Mucosa of stomach (tissue), 1 donor: Measurements from ENCODE around the gene MYO9B.

Experiments used
- H3K27me3 ChIP-seq: one replicate; pipeline ENCODE4 v1.7.0; 2013; ENCODE audit warnings: mild to moderate bottlenecking, low read length; ENCODE audit not compliant: control insufficient read depth, insufficient read depth
- H3K36me3 ChIP-seq: one replicate; pipeline ENCODE4 v1.7.0; 2013; ENCODE audit warnings: low read length; ENCODE audit not compliant: control insufficient read depth, insufficient read depth
- H3K4me1 ChIP-seq: one replicate; pipeline ENCODE4 v1.7.0; 2013; ENCODE audit warnings: mild to moderate bottlenecking, low read length; ENCODE audit not compliant: control insufficient read depth, insufficient read depth
- H3K4me3 ChIP-seq: one replicate; pipeline ENCODE4 v1.7.0; 2013; ENCODE audit warnings: low read length
- H3K9ac ChIP-seq: one replicate; pipeline ENCODE4 v1.7.0; 2013; ENCODE audit warnings: mild to moderate bottlenecking, low read length, moderate library complexity
- H3K9me3 ChIP-seq: one replicate; pipeline ENCODE4 v1.7.0; 2013; ENCODE audit warnings: mild to moderate bottlenecking, low read length, moderate library complexity; ENCODE audit not compliant: control insufficient read depth
- donor health status: Pancreatic carcinoma.

Gene MYO9B

DNA sequence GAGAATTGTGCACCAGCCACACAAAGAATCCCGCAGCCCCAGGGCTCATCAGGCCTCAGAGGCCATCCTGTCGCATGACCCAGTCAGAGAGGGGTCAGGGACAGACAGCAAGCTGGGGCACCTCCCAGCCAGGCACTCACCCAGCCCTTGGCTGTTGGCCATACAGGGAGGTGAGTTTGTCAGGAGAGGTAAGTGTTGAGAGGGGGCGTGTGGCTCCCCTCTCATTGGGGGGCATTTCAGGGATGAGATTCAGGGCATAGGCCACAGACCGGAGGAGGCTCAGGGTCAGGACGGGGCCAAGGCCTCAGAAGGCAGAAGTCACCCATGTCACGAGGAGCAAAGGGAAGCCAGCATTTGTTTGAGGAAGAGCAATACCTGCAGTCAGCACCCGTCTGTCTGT, 37.1 kb downstream of the MYO9B start:
- no peak overlapping the region for H3K4me3 ChIP-seq
- H3K36me3 ChIP-seq: no peaks in the 10 kb centered on the region
- no peak overlapping the region for H3K9ac ChIP-seq
- H3K9me3 ChIP-seq: no peaks in the 10 kb centered on the region
- peaks cover 23% of the 10 kb centered on the region for H3K4me1 ChIP-seq
- no peaks in the 10 kb centered on the region for H3K27me3 ChIP-seq

DNA sequence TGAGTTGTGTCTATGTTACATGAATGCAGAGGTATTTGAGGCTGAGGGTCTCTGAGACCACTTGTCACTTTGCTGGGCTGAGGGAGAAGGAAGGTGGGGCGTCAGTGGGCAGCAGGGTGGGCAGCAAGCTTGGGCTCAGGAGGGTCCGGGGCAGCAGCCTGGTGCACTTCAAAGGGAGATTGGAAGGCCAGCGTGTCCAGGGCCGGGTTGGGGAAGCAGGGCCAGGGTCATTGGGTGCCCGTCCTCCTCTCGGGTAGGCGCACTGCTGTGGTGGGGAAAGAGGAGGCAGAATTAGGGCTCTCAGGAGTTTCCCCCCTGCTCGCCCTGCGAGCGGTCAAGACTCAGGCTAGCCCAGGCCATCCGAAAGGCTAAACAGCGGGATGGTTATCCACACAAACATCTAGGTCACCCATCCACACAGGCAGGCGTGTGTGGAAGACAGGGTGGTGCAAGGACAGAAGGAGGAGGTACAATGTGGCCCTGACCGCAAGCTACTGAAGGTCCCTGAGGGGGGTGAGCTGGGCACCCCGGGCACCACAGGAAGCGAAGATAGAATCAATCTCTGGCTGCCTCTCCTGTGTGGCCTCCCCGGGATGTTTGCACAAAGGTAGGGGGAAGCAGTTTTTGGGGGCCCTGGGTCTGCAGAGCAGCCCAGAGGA, 37.7 kb downstream of the MYO9B start:
- Histone ChIP-seq H3K27me3 (no peaks in the 10 kb centered on the region), H3K9ac (no peak overlapping the region), H3K36me3 (no peaks in the 10 kb centered on the region), H3K9me3 (no peaks in the 10 kb centered on the region), H3K4me1 (peaks cover 18% of the 10 kb centered on the region), H3K4me3 (no peak overlapping the region)

DNA sequence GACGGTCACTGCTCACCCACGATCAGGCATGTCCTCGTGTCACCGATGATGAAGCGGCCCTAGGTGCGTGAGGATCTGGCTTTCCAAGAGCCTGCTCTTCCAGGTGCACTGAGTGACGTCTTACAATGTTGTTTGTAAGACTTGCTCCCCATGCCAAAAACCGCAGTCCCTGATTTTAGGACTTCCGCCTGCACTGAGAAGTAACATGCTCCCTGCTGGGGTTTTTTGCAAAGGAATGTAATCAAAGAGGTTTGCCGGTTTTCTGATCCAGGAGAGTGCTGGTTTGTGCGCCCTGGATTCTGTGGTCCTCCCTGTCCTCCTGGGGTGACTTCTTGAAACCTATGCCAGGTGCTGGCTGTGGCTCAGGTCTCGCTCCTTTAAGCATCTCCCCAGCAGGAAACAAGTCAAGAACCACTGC, 38.8 kb downstream of the MYO9B start:
- Histone ChIP-seq H3K36me3 (no peaks in the 10 kb centered on the region), H3K4me3 (no peak overlapping the region), H3K9me3 (no peaks in the 10 kb centered on the region), H3K27me3 (no peaks in the 10 kb centered on the region), H3K9ac (no peak overlapping the region), H3K4me1 (peaks cover 16% of the 10 kb centered on the region)

DNA sequence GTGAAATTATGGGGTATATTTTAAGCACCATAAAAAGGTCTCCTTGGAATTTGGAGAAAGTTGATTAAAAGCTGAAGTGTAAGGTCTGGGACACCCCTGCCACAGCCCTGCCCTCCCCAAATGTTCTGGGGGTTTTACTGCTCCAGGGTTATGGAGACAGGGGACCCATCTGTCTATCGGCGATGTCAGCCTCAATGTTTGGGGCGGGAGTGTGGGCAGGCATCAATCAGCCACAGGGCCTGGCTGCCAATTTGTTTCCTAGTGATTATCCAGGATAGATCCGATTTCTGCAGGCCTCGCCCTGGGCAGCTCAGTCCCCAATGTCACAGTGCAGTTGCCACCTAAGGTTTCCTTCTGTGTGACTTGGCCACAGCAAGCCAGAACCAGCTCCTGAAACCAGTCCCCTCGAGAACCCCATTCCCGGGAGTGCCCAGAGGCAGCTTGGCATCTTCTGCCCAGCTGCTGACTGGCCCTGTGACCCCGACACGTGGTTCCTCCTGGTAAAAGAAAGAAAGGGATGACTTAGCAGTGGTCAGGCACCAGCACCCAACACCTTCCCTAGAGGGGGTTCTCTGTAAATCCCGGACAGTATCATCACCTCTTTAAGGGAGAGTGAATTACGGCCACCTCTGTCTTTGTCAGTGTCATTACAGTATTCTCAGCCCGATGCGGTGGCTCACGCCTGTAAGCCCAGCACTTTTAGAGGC, 41.6 kb downstream of the MYO9B start:
- no peak overlapping the region for H3K4me3 ChIP-seq
- H3K27me3 ChIP-seq: no peaks in the 10 kb centered on the region
- H3K9me3 ChIP-seq: no peaks in the 10 kb centered on the region
- H3K4me1 ChIP-seq: peaks cover 16% of the 10 kb centered on the region
- H3K36me3 ChIP-seq: no peaks in the 10 kb centered on the region
- no peak overlapping the region for H3K9ac ChIP-seq

DNA sequence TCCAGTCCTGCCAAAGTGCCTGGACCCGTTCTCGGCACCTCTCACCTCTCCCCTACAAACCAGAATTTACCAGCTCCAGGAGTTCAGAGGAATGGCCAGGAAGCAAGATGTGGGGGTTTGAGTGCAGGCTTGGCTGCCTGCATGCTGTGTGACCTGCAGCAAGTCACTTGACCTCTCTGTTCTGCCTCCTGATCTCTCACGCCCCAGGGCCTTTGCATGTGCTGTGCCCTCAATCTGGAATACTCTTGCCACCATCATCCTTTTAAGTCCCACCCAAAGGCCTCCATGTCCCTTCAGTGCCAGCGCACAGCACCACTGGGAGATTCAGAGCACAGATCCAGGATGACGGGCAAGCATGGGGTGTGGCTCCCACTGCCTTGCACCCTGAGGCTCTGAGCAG, 43.4 kb downstream of the MYO9B start:
- H3K27me3 ChIP-seq: no peaks in the 10 kb centered on the region
- H3K4me1 ChIP-seq: peaks cover 6% of the 10 kb centered on the region
- H3K36me3 ChIP-seq: no peaks in the 10 kb centered on the region
- H3K9me3 ChIP-seq: no peaks in the 10 kb centered on the region
- H3K4me3 ChIP-seq: no peak overlapping the region
- no peak overlapping the region for H3K9ac ChIP-seq

DNA sequence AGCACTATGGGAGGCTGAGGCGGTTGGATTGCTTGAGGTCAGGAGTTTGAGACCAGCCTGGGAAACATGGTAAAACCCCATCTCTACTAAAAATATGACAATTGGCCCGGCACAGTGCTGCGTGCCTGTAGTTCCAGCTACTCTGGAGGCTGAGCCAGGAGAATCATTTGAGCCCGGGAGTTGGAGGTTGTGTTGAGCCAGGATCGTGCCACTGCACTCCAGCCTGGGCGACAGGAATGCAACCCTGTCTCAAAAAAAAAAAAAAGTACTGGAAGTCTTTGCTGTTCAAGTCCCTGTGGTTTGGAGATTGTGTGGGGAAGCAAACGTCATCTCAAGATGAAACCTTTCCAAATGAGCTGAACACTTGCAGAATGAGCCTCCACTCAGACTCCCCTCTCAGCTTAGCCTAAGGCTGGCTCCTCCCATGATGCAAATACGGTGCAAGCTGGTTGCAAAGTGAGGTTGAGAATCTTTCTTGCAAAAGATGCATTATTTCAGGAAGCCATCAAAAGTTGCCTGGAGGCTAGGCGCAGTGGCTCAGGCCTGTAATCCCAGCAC, 46.2 kb downstream of the MYO9B start:
- Histone ChIP-seq H3K36me3 (no peaks in the 10 kb centered on the region), H3K9ac (no peak overlapping the region), H3K9me3 (no peaks in the 10 kb centered on the region), H3K4me3 (no peak overlapping the region), H3K4me1 (peaks cover 5% of the 10 kb centered on the region), H3K27me3 (no peaks in the 10 kb centered on the region)

DNA sequence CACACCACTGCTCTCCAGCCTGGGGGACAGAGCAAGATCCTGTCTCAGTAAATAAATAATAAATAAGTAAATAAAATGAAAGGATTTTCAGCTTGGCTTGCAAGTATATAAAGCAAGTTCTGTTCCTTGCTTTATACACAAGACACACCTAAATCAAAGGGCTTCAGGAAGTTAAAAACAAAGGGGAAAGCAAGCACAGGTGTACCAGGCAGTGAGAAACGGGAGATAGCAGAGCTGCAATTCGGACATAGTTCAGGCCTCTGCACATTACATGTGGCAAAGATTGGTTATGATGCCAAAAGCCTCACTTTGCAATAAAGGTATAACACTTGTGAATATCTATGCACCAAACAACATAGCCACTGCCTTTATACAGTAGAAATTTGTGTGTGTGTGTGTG, 47.5 kb downstream of the MYO9B start:
- Histone ChIP-seq H3K27me3 (no peaks in the 10 kb centered on the region), H3K9ac (no peak overlapping the region), H3K9me3 (no peaks in the 10 kb centered on the region), H3K4me3 (no peak overlapping the region), H3K4me1 (peaks cover 5% of the 10 kb centered on the region), H3K36me3 (no peaks in the 10 kb centered on the region)

DNA sequence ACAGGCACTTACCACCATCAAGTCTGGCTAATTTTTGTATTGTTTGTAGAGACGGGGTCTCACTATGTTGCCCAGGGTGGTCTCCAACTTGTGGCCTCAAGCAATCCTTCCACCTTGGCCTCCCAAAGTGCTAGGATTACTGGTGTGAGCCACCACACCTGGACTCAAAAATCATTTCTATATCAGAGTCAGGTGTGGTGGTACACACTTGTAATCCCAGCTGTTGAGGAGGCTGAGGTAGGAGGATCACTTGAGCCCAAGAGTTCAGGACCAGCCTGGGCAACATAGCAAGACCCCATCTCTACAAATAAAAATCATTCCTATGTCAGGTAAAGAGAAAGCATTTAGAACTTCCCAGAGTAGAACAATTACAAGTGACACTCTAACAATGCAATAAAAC, 48.4 kb downstream of the MYO9B start:
- Histone ChIP-seq H3K4me1 (peaks cover 5% of the 10 kb centered on the region), H3K4me3 (no peak overlapping the region), H3K9me3 (no peaks in the 10 kb centered on the region), H3K9ac (no peak overlapping the region), H3K27me3 (no peaks in the 10 kb centered on the region), H3K36me3 (no peaks in the 10 kb centered on the region)

DNA sequence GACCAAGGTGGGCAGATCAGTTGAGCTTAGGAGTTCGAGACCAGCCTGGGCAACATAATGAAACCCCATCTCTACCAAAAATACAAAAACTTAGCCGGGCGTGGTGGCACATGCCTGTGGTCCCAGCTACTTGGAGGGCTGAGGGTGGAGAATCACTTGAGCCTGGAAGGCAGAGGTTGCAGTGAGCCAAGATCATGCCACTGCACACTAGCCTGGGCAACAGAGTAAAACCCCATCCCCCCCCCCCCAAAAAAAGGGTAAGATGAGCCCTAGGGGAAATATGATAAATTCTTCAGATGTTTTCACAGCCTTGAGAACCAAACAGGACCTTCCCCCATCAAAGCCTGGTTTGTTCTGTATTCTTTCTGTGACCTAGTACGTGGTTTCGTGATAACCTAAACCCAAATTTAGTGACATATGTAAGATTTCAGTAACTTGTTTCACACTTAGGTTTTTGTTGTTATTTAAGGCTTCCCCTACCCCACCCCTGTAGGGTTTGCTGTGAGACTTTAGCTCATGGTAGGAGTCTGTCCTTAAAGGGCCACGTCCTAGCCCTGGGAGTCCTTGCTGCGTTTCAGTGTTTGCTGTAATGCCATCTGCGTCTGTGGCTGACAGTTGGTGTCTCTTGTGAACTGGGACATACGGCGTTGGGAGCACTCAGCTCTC, 49.6 kb downstream of the MYO9B start:
- H3K9ac ChIP-seq: peak overlapping the region; percentile 45
- no peak overlapping the region for H3K4me3 ChIP-seq
- peaks cover 5% of the 10 kb centered on the region for H3K4me1 ChIP-seq
- H3K9me3 ChIP-seq: no peaks in the 10 kb centered on the region
- H3K36me3 ChIP-seq: no peaks in the 10 kb centered on the region
- H3K27me3 ChIP-seq: no peaks in the 10 kb centered on the region

DNA sequence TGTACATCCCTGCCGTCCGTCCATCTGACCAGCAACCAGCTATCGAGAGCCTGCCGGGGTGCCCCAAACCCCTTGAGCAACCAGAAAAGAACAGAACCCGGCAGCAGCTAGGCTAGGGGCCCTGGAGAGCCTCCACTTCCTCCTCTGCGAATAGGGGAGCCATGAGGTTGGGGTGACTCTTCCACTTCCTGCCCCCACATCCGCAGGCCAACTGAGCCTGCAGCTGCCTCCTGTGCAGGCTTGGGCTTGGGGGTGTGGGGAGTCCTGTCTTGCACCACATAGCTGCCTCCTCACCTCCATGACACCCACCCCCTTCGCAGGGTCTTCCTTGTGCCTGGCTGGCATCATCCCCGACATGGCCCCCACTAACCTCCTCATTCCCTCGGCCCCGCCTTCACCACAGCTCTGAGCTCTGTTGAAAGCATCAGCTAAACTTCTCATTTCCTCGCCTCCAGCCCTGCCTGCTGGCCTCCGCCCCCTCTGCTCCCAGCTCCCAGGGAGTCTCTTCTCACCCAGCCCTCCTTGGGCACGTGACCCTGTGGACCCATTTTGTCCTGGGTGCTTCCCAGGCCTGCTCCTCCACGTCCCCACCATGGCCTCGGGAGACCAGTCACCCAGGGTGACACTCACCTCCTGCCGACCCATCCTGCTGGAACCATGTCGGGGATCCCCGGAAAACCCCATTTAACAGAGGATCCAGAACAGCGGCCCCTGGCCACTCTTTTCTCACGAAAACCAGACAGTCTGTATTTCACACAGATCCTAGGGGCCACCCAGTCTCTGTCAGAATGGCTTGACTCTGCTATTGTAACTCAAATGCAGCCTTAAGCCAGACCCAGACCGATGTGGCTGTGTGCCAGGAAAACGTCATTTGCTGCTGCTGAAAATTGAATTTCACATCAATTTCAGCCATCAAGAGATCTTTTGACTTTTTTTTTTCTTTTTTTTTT, 50.4 kb downstream of the MYO9B start:
- H3K4me1 ChIP-seq: peaks cover 5% of the 10 kb centered on the region
- H3K36me3 ChIP-seq: no peaks in the 10 kb centered on the region
- no peaks in the 10 kb centered on the region for H3K9me3 ChIP-seq
- H3K9ac ChIP-seq: peak overlapping the region; percentile 45
- no peak overlapping the region for H3K4me3 ChIP-seq
- no peaks in the 10 kb centered on the region for H3K27me3 ChIP-seq

DNA sequence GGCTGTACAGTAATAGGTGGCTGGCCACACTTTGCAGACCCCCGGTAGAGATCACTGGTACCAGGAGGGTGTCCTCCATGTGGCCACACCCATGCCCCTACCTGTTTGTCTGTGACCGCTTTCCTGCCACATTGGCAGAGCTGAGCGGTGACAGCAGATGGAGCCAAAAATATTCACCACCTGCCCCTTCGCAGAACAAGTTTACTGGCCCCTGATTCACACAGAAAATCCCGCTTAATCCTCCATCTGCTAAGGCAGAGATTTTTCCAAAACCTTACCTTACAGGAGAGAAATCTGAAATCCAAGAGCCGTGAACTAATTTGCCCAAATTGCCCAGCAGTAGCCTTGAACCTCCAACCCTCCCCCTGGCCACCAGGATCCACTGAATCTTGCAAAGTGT, 52.1 kb downstream of the MYO9B start:
- Histone ChIP-seq H3K9me3 (no peaks in the 10 kb centered on the region), H3K36me3 (no peaks in the 10 kb centered on the region), H3K9ac (no peak overlapping the region), H3K4me1 (peaks cover 5% of the 10 kb centered on the region), H3K4me3 (no peak overlapping the region), H3K27me3 (no peaks in the 10 kb centered on the region)
